Measurements from ENCODE around the gene KCNIP1.

Gene KCNIP1

GRCh38 chr5:170625221-170626165, 121.7 kb downstream of the KCNIP1 start:
- no peaks in the 10 kb centered on the region for H3K9me3 ChIP-seq (ENCODE audit: insufficient read depth, low read depth, low read length)
- no peak overlapping the region for H3K4me3 ChIP-seq (ENCODE audit: low read length)
- no peaks in the 10 kb centered on the region for H3K27me3 ChIP-seq (ENCODE audit: insufficient read depth, low read length)
- 66% methylated on average over 18 of the region's 18 CpGs for WGBS
- H3K9ac ChIP-seq (ENCODE audit: low read depth, low read length): no peak overlapping the region
- peaks cover 8% of the 10 kb centered on the region for H3K4me1 ChIP-seq (ENCODE audit: insufficient read depth, low read length)
- no peak overlapping the region for H3K27ac ChIP-seq (ENCODE audit: low read depth, low read length)
- H3K36me3 ChIP-seq (ENCODE audit: insufficient read depth, low read length): no peaks in the 10 kb centered on the region

GRCh38 chr5:170626507-170627150, 122.8 kb downstream of the KCNIP1 start:
- no peak overlapping the region for H3K4me3 ChIP-seq (ENCODE audit: low read length)
- WGBS: 84% methylated on average over 13 of the region's 13 CpGs

GRCh38 chr5:170627271-170627670, 123.5 kb downstream of the KCNIP1 start:
- Histone ChIP-seq H3K4me3 (ENCODE audit: low read length) (no peak overlapping the region), H3K36me3 (ENCODE audit: insufficient read depth, low read length) (no peaks in the 10 kb centered on the region), H3K9me3 (ENCODE audit: insufficient read depth, low read depth, low read length) (no peaks in the 10 kb centered on the region), H3K27me3 (ENCODE audit: insufficient read depth, low read length) (no peaks in the 10 kb centered on the region), H3K4me1 (ENCODE audit: insufficient read depth, low read length) (peaks cover 12% of the 10 kb centered on the region), H3K9ac (ENCODE audit: low read depth, low read length) (no peak overlapping the region), H3K27ac (ENCODE audit: low read depth, low read length) (no peak overlapping the region)
- WGBS: 93% methylated on average over 3 of the region's 3 CpGs

More at GRCh38 chr5:170626507-170627150, 122.8 kb downstream of the KCNIP1 start:
- Histone ChIP-seq H3K4me1 (ENCODE audit: insufficient read depth, low read length) (peaks cover 8% of the 10 kb centered on the region), H3K9ac (ENCODE audit: low read depth, low read length) (no peak overlapping the region), H3K36me3 (ENCODE audit: insufficient read depth, low read length) (no peaks in the 10 kb centered on the region), H3K9me3 (ENCODE audit: insufficient read depth, low read depth, low read length) (no peaks in the 10 kb centered on the region), H3K27me3 (ENCODE audit: insufficient read depth, low read length) (no peaks in the 10 kb centered on the region), H3K27ac (ENCODE audit: low read depth, low read length) (no peak overlapping the region)

GRCh38 chr5:170628028-170628427, 124.2 kb downstream of the KCNIP1 start:
- Histone ChIP-seq H3K27ac (ENCODE audit: low read depth, low read length) (no peak overlapping the region), H3K9me3 (ENCODE audit: insufficient read depth, low read depth, low read length) (no peaks in the 10 kb centered on the region), H3K4me1 (ENCODE audit: insufficient read depth, low read length) (peaks cover 18% of the 10 kb centered on the region), H3K27me3 (ENCODE audit: insufficient read depth, low read length) (no peaks in the 10 kb centered on the region), H3K4me3 (ENCODE audit: low read length) (no peak overlapping the region), H3K9ac (ENCODE audit: low read depth, low read length) (no peak overlapping the region), H3K36me3 (ENCODE audit: insufficient read depth, low read length) (no peaks in the 10 kb centered on the region)
- WGBS: 84% methylated on average over 8 of the region's 8 CpGs

GRCh38 chr5:170628691-170629565, 125.1 kb downstream of the KCNIP1 start:
- 92% methylated on average over 19 of the region's 19 CpGs for WGBS
- H3K36me3 ChIP-seq (ENCODE audit: insufficient read depth, low read length): no peaks in the 10 kb centered on the region
- no peak overlapping the region for H3K27ac ChIP-seq (ENCODE audit: low read depth, low read length)
- H3K27me3 ChIP-seq (ENCODE audit: insufficient read depth, low read length): no peaks in the 10 kb centered on the region
- no peak overlapping the region for H3K9ac ChIP-seq (ENCODE audit: low read depth, low read length)
- H3K4me1 ChIP-seq (ENCODE audit: insufficient read depth, low read length): peaks cover 20% of the 10 kb centered on the region
- no peak overlapping the region for H3K4me3 ChIP-seq (ENCODE audit: low read length)
- no peaks in the 10 kb centered on the region for H3K9me3 ChIP-seq (ENCODE audit: insufficient read depth, low read depth, low read length)

GRCh38 chr5:170629566-170630175, 125.9 kb downstream of the KCNIP1 start:
- Histone ChIP-seq H3K4me3 (ENCODE audit: low read length) (no peak overlapping the region), H3K9ac (ENCODE audit: low read depth, low read length) (no peak overlapping the region), H3K4me1 (ENCODE audit: insufficient read depth, low read length) (peaks cover 28% of the 10 kb centered on the region), H3K36me3 (ENCODE audit: insufficient read depth, low read length) (no peaks in the 10 kb centered on the region), H3K9me3 (ENCODE audit: insufficient read depth, low read depth, low read length) (no peaks in the 10 kb centered on the region), H3K27me3 (ENCODE audit: insufficient read depth, low read length) (no peaks in the 10 kb centered on the region), H3K27ac (ENCODE audit: low read depth, low read length) (no peak overlapping the region)
- WGBS: 86% methylated on average over 7 of the region's 7 CpGs

- Histone ChIP-seq H3K27ac (ENCODE audit: low read depth, low read length) (no peak overlapping the region), H3K9me3 (ENCODE audit: insufficient read depth, low read depth, low read length) (no peaks in the 10 kb centered on the region), H3K36me3 (ENCODE audit: insufficient read depth, low read length) (no peaks in the 10 kb centered on the region), H3K4me1 (ENCODE audit: insufficient read depth, low read length) (peaks cover 27% of the 10 kb centered on the region), H3K4me3 (ENCODE audit: low read length) (no peak overlapping the region), H3K27me3 (ENCODE audit: insufficient read depth, low read length) (no peaks in the 10 kb centered on the region), H3K9ac (ENCODE audit: low read depth, low read length) (no peak overlapping the region)
- 93% methylated on average over 8 of the region's 8 CpGs for WGBS
Measured at GRCh38 chr5:170630226-170630625, 126.4 kb downstream of the KCNIP1 start.

- Histone ChIP-seq H3K9ac (ENCODE audit: low read depth, low read length) (no peak overlapping the region), H3K4me3 (ENCODE audit: low read length) (no peak overlapping the region), H3K27ac (ENCODE audit: low read depth, low read length) (no peak overlapping the region), H3K4me1 (ENCODE audit: insufficient read depth, low read length) (peaks cover 22% of the 10 kb centered on the region), H3K27me3 (ENCODE audit: insufficient read depth, low read length) (no peaks in the 10 kb centered on the region), H3K9me3 (ENCODE audit: insufficient read depth, low read depth, low read length) (no peaks in the 10 kb centered on the region), H3K36me3 (ENCODE audit: insufficient read depth, low read length) (no peaks in the 10 kb centered on the region)
- WGBS: 89% methylated on average over 3 of the region's 3 CpGs
Measured at GRCh38 chr5:170630711-170631141, 126.9 kb downstream of the KCNIP1 start.

- H3K36me3 ChIP-seq (ENCODE audit: insufficient read depth, low read length): no peaks in the 10 kb centered on the region
- H3K27me3 ChIP-seq (ENCODE audit: insufficient read depth, low read length): no peaks in the 10 kb centered on the region
- H3K4me3 ChIP-seq (ENCODE audit: low read length): no peak overlapping the region
- no peak overlapping the region for H3K27ac ChIP-seq (ENCODE audit: low read depth, low read length)
- H3K9me3 ChIP-seq (ENCODE audit: insufficient read depth, low read depth, low read length): no peaks in the 10 kb centered on the region
- no peak overlapping the region for H3K9ac ChIP-seq (ENCODE audit: low read depth, low read length)
- peaks cover 21% of the 10 kb centered on the region for H3K4me1 ChIP-seq (ENCODE audit: insufficient read depth, low read length)
- 56% methylated on average over 16 of the region's 16 CpGs for WGBS
Measured at GRCh38 chr5:170631466-170632195, 127.8 kb downstream of the KCNIP1 start.
